ENCODE results near the gene STX8. TPM values are rescaled to one million over a fixed set of nuclear protein-coding genes. Genes with fewer than 3 reads are reported as not detected.
A peak's percentile ranks its signal among the peaks of the same experiment; 100 is the strongest.
"Not testable (repeated sequence)": the region's sequence is repeated elsewhere in the genome, so short reads cannot be mapped to it uniquely, and the experiment has no call there.

The STX8 gene
- total RNA-seq, 2 experiments from 2014 or later: 75.2 to 75.8 TPM

GRCh38 chr17:9577373-9577709 lies 1.7 kb upstream of the STX8 start:
- Mint-ChIP-seq H3K9me3 (no peaks in the 10 kb centered on the region), H3K4me3 (peak overlapping the region; percentile 9), H3K36me3 (no peaks in the 10 kb centered on the region), H3K4me1 (ENCODE audit: low read depth) (peaks cover 25% of the 10 kb centered on the region), H3K27ac (no peak overlapping the region), H3K27me3 (no peaks in the 10 kb centered on the region)
- CTCF ChIA-PET: interaction anchor here (0.6 to 3.4 kb wide), 19 partner anchors 9 to 313 kb away, joined by 3 to 22 read pairs (median 4); partner anchors contain the start of gene USP43
- intact Hi-C loops (cut with micrococcal nuclease): loop anchor here (1.0 to 10.0 kb wide), 3 partner anchors 67 to 167 kb away; no protein-coding TSS in a partner anchor
- no peak for DNase-seq
- POLR2A ChIA-PET: no interaction called here

- intact Hi-C loops (cut with micrococcal nuclease): loop anchor here (1.0 to 10.0 kb wide), 3 partner anchors 68 to 168 kb away; no protein-coding TSS in a partner anchor
- peak within 1 kb of the TSS; percentile 98 for H3K4me3 Mint-ChIP-seq
- H3K27me3 Mint-ChIP-seq: no peaks in the 10 kb centered on the region
- H3K9me3 Mint-ChIP-seq: no peaks in the 10 kb centered on the region
- H3K27ac Mint-ChIP-seq: peak within 1 kb of the TSS; percentile 82
- ChIA-PET POLR2A (no interaction called here), CTCF (interaction anchor here (0.6 to 3.4 kb wide), 25 partner anchors 10 to 624 kb away, joined by 3 to 22 read pairs (median 4); partner anchors contain the start of gene USP43)
- peak; percentile 86 for DNase-seq
- H3K36me3 Mint-ChIP-seq: no peaks in the 10 kb centered on the region
- peaks cover 25% of the 10 kb centered on the region for H3K4me1 Mint-ChIP-seq (ENCODE audit: low read depth)
Observed at GRCh38 chr17:9576521-9577372, 1.1 kb upstream of the STX8 start, which contains the start of gene CFAP52. Gene CFAP52 (plus strand): TSS chr17:9576642. CDS start chr17:9576696, 54 bp downstream.

GRCh38 chr17:9571201-9571600 lies 4.4 kb downstream of the STX8 start:
- H3K9me3 Mint-ChIP-seq: no peaks in the 10 kb centered on the region
- no peaks in the 10 kb centered on the region for H3K27me3 Mint-ChIP-seq
- CTCF ChIA-PET: interaction anchor here (1.2 kb wide), 1 partner anchor 786 kb away, joined by 3 read pairs; no protein-coding TSS in a partner anchor
- H3K4me3 Mint-ChIP-seq: no peak overlapping the region
- intact Hi-C loops (cut with micrococcal nuclease): loop anchor here (10.0 kb wide), 1 partner anchor 174 kb away; no protein-coding TSS in a partner anchor
- no peak for DNase-seq
- POLR2A ChIA-PET: no interaction called here
- H3K36me3 Mint-ChIP-seq: peaks cover 14% of the 10 kb centered on the region
- peaks cover 28% of the 10 kb centered on the region for H3K4me1 Mint-ChIP-seq (ENCODE audit: low read depth)
- H3K27ac Mint-ChIP-seq: no peak overlapping the region

GRCh38 chr17:9568957-9569588 lies 6.5 kb downstream of the STX8 start:
- POLR2A ChIA-PET: no interaction called here
- H3K27me3 Mint-ChIP-seq: no peaks in the 10 kb centered on the region

GRCh38 chr17:9568004-9568403 lies 7.6 kb downstream of the STX8 start:
- Mint-ChIP-seq H3K4me3 (no peak overlapping the region), H3K36me3 (peaks cover 20% of the 10 kb centered on the region), H3K9me3 (no peaks in the 10 kb centered on the region), H3K27me3 (no peaks in the 10 kb centered on the region), H3K4me1 (ENCODE audit: low read depth) (peaks cover 27% of the 10 kb centered on the region), H3K27ac (no peak overlapping the region)
- DNase-seq: no peak
- POLR2A ChIA-PET: no interaction called here
- intact Hi-C loops (cut with micrococcal nuclease): no loop called here
- CTCF ChIA-PET: no interaction called here

More at GRCh38 chr17:9568957-9569588, 6.5 kb downstream of the STX8 start:
- DNase-seq: no peak
- intact Hi-C loops (cut with micrococcal nuclease): no loop called here
- Mint-ChIP-seq H3K4me3 (no peak overlapping the region), H3K4me1 (ENCODE audit: low read depth) (peaks cover 36% of the 10 kb centered on the region), H3K27ac (no peak overlapping the region), H3K36me3 (peaks cover 20% of the 10 kb centered on the region), H3K9me3 (no peaks in the 10 kb centered on the region)
- CTCF ChIA-PET: no interaction called here

- H3K27ac Mint-ChIP-seq, POLR2A ChIA-PET: not testable (repeated sequence)
- peaks cover 25% of the 10 kb centered on the region for H3K4me1 Mint-ChIP-seq (ENCODE audit: low read depth)
Observed at GRCh38 chr17:9566739-9567138, 8.9 kb downstream of the STX8 start.

DNA sequence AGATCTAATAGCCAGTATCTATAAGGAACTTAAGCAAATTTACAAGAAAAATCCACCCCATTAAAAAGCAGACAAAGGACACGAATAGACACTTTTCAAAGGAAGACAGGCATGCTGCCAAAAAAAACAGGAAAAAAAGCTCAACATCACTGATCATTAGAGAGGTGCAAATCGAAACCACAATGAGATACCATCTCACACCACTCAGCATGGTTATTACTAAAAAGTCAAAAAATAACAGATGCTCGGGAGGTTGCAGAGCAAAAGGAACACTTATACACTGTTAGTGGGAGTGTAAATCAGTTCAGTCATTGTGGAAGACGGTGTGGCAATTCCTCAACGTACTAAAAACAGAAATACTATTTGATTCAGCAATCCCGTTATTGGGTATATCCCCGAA lies 9.6 kb downstream of the STX8 start:
- H3K4me3 Mint-ChIP-seq: peak overlapping the region; percentile 14
- H3K9me3 Mint-ChIP-seq: no peaks in the 10 kb centered on the region
- ChIA-PET POLR2A (no interaction called here), CTCF (interaction anchor here (1.7 to 2.0 kb wide), 2 partner anchors 11 kb away, joined by 10 to 14 read pairs; partner anchors contain the start of gene CFAP52)
- no peak for DNase-seq
- peaks cover 25% of the 10 kb centered on the region for H3K4me1 Mint-ChIP-seq (ENCODE audit: low read depth)
- no peak overlapping the region for H3K27ac Mint-ChIP-seq
- intact Hi-C loops (cut with micrococcal nuclease): loop anchor here (2.0 kb wide), 2 partner anchors 95 to 275 kb away; no protein-coding TSS in a partner anchor
- H3K36me3 Mint-ChIP-seq: peaks cover 27% of the 10 kb centered on the region
- H3K27me3 Mint-ChIP-seq: no peaks in the 10 kb centered on the region

More at GRCh38 chr17:9566739-9567138, 8.9 kb downstream of the STX8 start:
- CTCF ChIA-PET, H3K27me3 Mint-ChIP-seq, DNase-seq, H3K4me3 Mint-ChIP-seq, H3K9me3 Mint-ChIP-seq: not testable (repeated sequence)
- intact Hi-C loops (cut with micrococcal nuclease): loop anchor here (2.0 kb wide), 2 partner anchors 96 to 276 kb away; no protein-coding TSS in a partner anchor
- H3K36me3 Mint-ChIP-seq: peaks cover 27% of the 10 kb centered on the region

DNA sequence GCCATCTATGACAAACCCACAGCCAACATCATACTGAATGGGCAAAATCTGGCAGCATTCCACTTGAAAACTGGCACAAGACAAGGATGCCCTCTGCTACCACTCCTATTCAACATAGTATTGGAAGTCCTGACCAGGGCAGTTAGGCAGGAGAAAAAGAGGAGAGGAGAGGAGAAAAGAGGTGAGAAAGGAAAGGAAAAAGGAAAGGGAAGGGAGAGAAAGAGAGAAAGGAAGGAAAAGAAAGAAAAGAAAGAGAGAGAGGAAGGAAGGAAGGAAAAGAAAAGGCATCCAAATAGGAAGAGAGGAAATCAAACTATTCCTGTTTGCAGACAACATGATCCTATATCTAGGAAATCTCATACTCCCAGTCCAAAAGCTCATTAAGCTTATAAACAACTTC lies 11.5 kb downstream of the STX8 start:
- DNase-seq: no peak
- peaks cover 26% of the 10 kb centered on the region for H3K36me3 Mint-ChIP-seq
- ChIA-PET CTCF (no interaction called here), POLR2A (no interaction called here)
- no peaks in the 10 kb centered on the region for H3K9me3 Mint-ChIP-seq
- H3K27ac Mint-ChIP-seq: no peak overlapping the region
- no peaks in the 10 kb centered on the region for H3K27me3 Mint-ChIP-seq
- no peak overlapping the region for H3K4me3 Mint-ChIP-seq
- peaks cover 25% of the 10 kb centered on the region for H3K4me1 Mint-ChIP-seq (ENCODE audit: low read depth)
- intact Hi-C loops (cut with micrococcal nuclease): no loop called here

GRCh38 chr17:9557857-9558256 lies 17.8 kb downstream of the STX8 start:
- no peak overlapping the region for H3K27ac Mint-ChIP-seq
- ChIA-PET POLR2A (no interaction called here), CTCF (interaction anchor here (0.9 kb wide), 1 partner anchor 20 kb away, joined by 3 read pairs; no protein-coding TSS in a partner anchor)
- H3K27me3 Mint-ChIP-seq: no peaks in the 10 kb centered on the region
- no peak for DNase-seq
- intact Hi-C loops (cut with micrococcal nuclease): no loop called here
- H3K4me3 Mint-ChIP-seq: no peak overlapping the region
- no peaks in the 10 kb centered on the region for H3K4me1 Mint-ChIP-seq (ENCODE audit: low read depth)
- no peaks in the 10 kb centered on the region for H3K9me3 Mint-ChIP-seq
- H3K36me3 Mint-ChIP-seq: peaks cover 16% of the 10 kb centered on the region

- intact Hi-C loops (cut with micrococcal nuclease): no loop called here
- no peak for DNase-seq
- H3K27me3 Mint-ChIP-seq: no peaks in the 10 kb centered on the region
- no peaks in the 10 kb centered on the region for H3K9me3 Mint-ChIP-seq
- H3K4me1 Mint-ChIP-seq (ENCODE audit: low read depth): no peaks in the 10 kb centered on the region
- peaks cover 10% of the 10 kb centered on the region for H3K36me3 Mint-ChIP-seq
- H3K27ac Mint-ChIP-seq: no peak overlapping the region
- H3K4me3 Mint-ChIP-seq: no peak overlapping the region
- ChIA-PET POLR2A (no interaction called here), CTCF (interaction anchor here (0.9 kb wide), 2 partner anchors 20 to 35 kb away, joined by 3 to 4 read pairs; no protein-coding TSS in a partner anchor)
Observed at GRCh38 chr17:9557161-9557755, 18.4 kb downstream of the STX8 start.

GRCh38 chr17:9554715-9555114 lies 20.9 kb downstream of the STX8 start:
- CTCF ChIA-PET: interaction anchor here (1.1 to 2.3 kb wide), 4 partner anchors 11 to 32 kb away, joined by 5 to 10 read pairs (median 6); partner anchors contain the start of genes CFAP52 and STX8
- H3K4me3 Mint-ChIP-seq; intact Hi-C loops (cut with micrococcal nuclease); H3K9me3 Mint-ChIP-seq; H3K27ac Mint-ChIP-seq; H3K4me1 Mint-ChIP-seq (ENCODE audit: low read depth); POLR2A ChIA-PET; H3K27me3 Mint-ChIP-seq: not testable (repeated sequence)
- peak; percentile 65 for DNase-seq
- peaks cover 12% of the 10 kb centered on the region for H3K36me3 Mint-ChIP-seq

DNA sequence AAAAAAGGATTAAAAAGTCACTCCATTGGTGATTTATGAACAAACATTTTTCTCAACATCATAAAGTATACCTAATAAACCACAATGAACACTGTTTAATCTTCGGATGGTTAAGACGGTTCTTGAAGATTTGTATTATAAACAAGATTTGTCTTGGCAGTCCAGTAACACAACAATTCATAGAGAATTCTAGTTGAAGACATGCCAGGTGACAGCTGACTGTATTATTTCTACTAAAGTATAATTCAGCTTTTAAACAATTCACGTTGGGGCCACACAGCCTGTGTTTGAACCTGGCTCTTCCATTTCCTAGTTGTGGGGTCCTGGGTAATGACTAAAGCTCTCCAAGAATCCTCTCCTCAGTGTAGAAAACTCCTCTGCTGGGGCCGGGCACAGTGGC lies 22.0 kb downstream of the STX8 start:
- Mint-ChIP-seq H3K27me3 (no peaks in the 10 kb centered on the region), H3K4me3 (no peak overlapping the region), H3K36me3 (peaks cover 12% of the 10 kb centered on the region), H3K9me3 (no peaks in the 10 kb centered on the region), H3K27ac (no peak overlapping the region), H3K4me1 (ENCODE audit: low read depth) (peaks cover 9% of the 10 kb centered on the region)
- ChIA-PET POLR2A (no interaction called here), CTCF (interaction anchor here (1.4 kb wide), 1 partner anchor 31 kb away, joined by 5 read pairs; no protein-coding TSS in a partner anchor)
- no peak for DNase-seq
- intact Hi-C loops (cut with micrococcal nuclease): no loop called here

All from activated CD4-positive, alpha-beta memory T cell treated with anti-CD3 and anti-CD28 coated beads for 36 hours (primary cell).